A673 (cell line): Measurements from ENCODE around the gene TMIE. TPM values are rescaled to one million over a fixed set of nuclear protein-coding genes. Genes with fewer than 3 reads are reported as not detected.
"Not testable (repeated sequence)": the region's sequence is repeated elsewhere in the genome, so short reads cannot be mapped to it uniquely, and the experiment has no call there.

ENCODE experiments used
- BruUV-seq: library from RNA; stranded (reverse); fragments of 400-500 nt; replicated peaks from 2 replicates; lab custom pipeline; 2021; lab: Mats Ljungman, UMichigan
- CTCF ChIA-PET: fragments of 300-600 bp; sonication (Branson Sonifier 250); formaldehyde crosslinking; loops from one replicate; lab custom pipeline; 2022; ENCODE audit warnings: antibody characterized with exemption; lab: Charles Lee
- POLR2A ChIA-PET: fragments of 300-600 bp; sonication (Branson Sonifier 250); formaldehyde crosslinking; loops from one replicate; lab custom pipeline; 2022; ENCODE audit warnings: antibody characterized with exemption; ENCODE audit not compliant: low non-redundant PET; lab: Charles Lee
- DNase-seq: peaks from one replicate; pipeline ENCODE4 v3.0.0-alpha.2; 2015; ENCODE audit warnings: low spot score
- H3K27ac ChIP-seq: fragments of 200-600 bp; sonication (generic); 2 replicates; pipeline ENCODE4 v1.5.1; 2016; ENCODE audit warnings: mixed run types, low read depth, mild to moderate bottlenecking, mixed read lengths, antibody characterized with exemption, low read length; ENCODE audit not compliant: poor library complexity, severe bottlenecking
- H3K27me3 ChIP-seq: fragments of 200-600 bp; sonication (generic); replicated peaks from 2 replicates; pipeline ENCODE4 v1.6.1; 2017; ENCODE audit warnings: mixed run types, low read depth, mild to moderate bottlenecking, mixed read lengths, antibody characterized with exemption, low read length; ENCODE audit not compliant: insufficient read depth, poor library complexity
- H3K36me3 ChIP-seq: fragments of 200-600 bp; sonication (generic); 2 replicates; pipeline ENCODE4 v1.6.1; 2016; ENCODE audit warnings: mixed run types, mild to moderate bottlenecking, mixed read lengths, antibody characterized with exemption, low read length; ENCODE audit not compliant: insufficient read depth, poor library complexity, severe bottlenecking
- H3K4me1 ChIP-seq: fragments of 200-600 bp; sonication (generic); 2 replicates; pipeline ENCODE4 v1.6.1; 2017; ENCODE audit warnings: mixed run types, mild to moderate bottlenecking, mixed read lengths, antibody characterized with exemption, low read length; ENCODE audit not compliant: insufficient read depth, poor library complexity, severe bottlenecking
- H3K4me3 ChIP-seq: fragments of 200-600 bp; sonication (generic); 2 replicates; pipeline ENCODE4 v1.5.1; 2016; ENCODE audit warnings: low read depth, mixed run types, mild to moderate bottlenecking, mixed read lengths, low read length; ENCODE audit not compliant: poor library complexity, severe bottlenecking
- H3K9me3 ChIP-seq: fragments of 200-600 bp; sonication (generic); 2 replicates; pipeline ENCODE4 v1.6.1; 2016; ENCODE audit warnings: mixed run types, low read depth, mild to moderate bottlenecking, mixed read lengths, antibody characterized with exemption, low read length; ENCODE audit not compliant: poor library complexity, severe bottlenecking
- CTCF ChIP-seq: fragments of 300-800, 200-600 bp; sonication (generic); conservative IDR thresholded peaks from 2 replicates; pipeline ENCODE4 v1.5.1; 2017; ENCODE audit warnings: low read depth, mild to moderate bottlenecking, antibody characterized with exemption, low read length, moderate library complexity, mixed read lengths
- EZH2 ChIP-seq: fragments of 200-600 bp; sonication (generic); IDR thresholded peaks from 2 replicates; pipeline ENCODE4 v1.6.1; 2017; ENCODE audit warnings: borderline replicate concordance, low read depth, mild to moderate bottlenecking, mixed read lengths, antibody characterized with exemption, low read length; ENCODE audit not compliant: poor library complexity, severe bottlenecking
- intact Hi-C: fragments of 100-400 bp; cut with micrococcal nuclease; formaldehyde crosslinking; loops from one replicate; pipeline ENCODE4 v1.10.0; 2022; ENCODE audit not compliant: unreplicated experiment
- total RNA-seq: library from RNA; stranded (reverse); gene quantifications from 2 replicates; pipeline ENCODE4 v1.2.3, GENCODE V29; 2021

Gene TMIE
- total RNA-seq, 1 experiment from 2014 or later = not detected

DNA sequence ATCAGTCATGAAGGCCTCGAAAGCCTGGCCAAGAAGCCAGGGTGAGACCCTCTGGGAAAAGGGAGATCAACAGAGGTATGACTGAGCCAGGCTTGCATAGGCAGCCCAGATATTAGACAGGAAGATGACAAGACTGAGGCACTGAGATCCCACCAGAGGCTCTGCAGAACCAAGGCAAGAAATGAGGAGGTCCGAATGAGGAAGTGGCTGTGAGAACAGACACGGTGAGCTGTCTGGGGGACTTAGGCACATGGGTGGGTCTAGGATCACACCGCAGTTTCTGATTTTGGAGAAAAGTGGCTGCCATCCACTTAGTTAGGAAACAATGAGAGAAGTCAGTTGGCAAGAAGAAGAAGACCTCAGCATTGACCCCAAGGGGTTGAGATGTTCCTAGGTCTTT lies 47.9 kb downstream of the TMIE start:
- no peak for TF ChIP-seq EZH2
- no peak for TF ChIP-seq CTCF
- POLR2A ChIA-PET = no interaction called here

GRCh38 chr3:46750555-46751038 lies 49.4 kb downstream of the TMIE start:
- ChIA-PET CTCF (no interaction called here), POLR2A (no interaction called here)
- TF ChIP-seq EZH2 = no peak
- TF ChIP-seq CTCF = no peak
- intact Hi-C loops = no loop called here
- Histone ChIP-seq H3K4me1 (no peaks in the 10 kb centered on the region), H3K36me3 (no peaks in the 10 kb centered on the region), H3K27me3 (no peaks in the 10 kb centered on the region), H3K4me3 (no peak overlapping the region), H3K27ac (no peak overlapping the region), H3K9me3 (no peaks in the 10 kb centered on the region)
- DNase-seq = no peak
- BruUV-seq = no TSS peak

More for the DNA sequence above, 47.9 kb downstream of the TMIE start:
- no peak for DNase-seq
- H3K36me3 ChIP-seq = no peaks in the 10 kb centered on the region
- CTCF ChIA-PET = no interaction called here
- H3K4me1 ChIP-seq = no peaks in the 10 kb centered on the region
- H3K9me3 ChIP-seq = no peaks in the 10 kb centered on the region
- H3K27me3 ChIP-seq = no peaks in the 10 kb centered on the region
- intact Hi-C loops = no loop called here
- no peak overlapping the region for H3K27ac ChIP-seq
- no peak overlapping the region for H3K4me3 ChIP-seq
- BruUV-seq = no TSS peak

GRCh38 chr3:46753127-46753526 lies 51.9 kb downstream of the TMIE start:
- H3K36me3 ChIP-seq, H3K27me3 ChIP-seq, CTCF ChIA-PET, H3K4me1 ChIP-seq, H3K4me3 ChIP-seq, POLR2A ChIA-PET, BruUV-seq, intact Hi-C loops, H3K27ac ChIP-seq, H3K9me3 ChIP-seq, DNase-seq: not testable (repeated sequence)

DNA sequence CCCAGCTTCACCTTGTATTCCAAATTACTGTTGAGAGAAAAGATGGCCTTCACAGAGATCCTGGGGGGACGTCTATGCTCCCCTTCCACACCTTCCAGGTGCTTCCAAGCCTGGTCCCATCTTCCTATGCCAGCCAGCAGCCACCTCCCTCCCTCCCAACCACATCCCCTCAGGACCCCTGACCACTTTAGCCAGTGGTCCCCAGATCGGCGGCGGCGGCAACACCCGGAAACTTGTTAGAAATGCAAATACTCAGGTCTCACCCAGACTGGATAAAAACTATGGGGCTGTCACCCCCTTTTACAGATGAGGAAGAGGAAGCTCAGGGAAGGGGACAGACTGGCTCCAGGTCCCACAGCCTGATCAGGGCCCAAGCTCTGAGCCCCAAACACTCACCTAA lies 54.5 kb downstream of the TMIE start:
- Histone ChIP-seq H3K4me3 (no peak overlapping the region), H3K36me3 (no peaks in the 10 kb centered on the region), H3K27ac (no peak overlapping the region), H3K4me1 (no peaks in the 10 kb centered on the region), H3K9me3 (no peaks in the 10 kb centered on the region), H3K27me3 (no peaks in the 10 kb centered on the region)
- POLR2A ChIA-PET = no interaction called here
- intact Hi-C loops = no loop called here
- DNase-seq = no peak
- TF ChIP-seq CTCF (no peak), EZH2 (no peak)
- CTCF ChIA-PET = no interaction called here
- no TSS peak for BruUV-seq
